Ishikawa (cell line): ENCODE results near the gene TNS1.

Source experiments
- CEBPB ChIP-seq: IDR thresholded peaks from 2 replicates; pipeline ENCODE4 v1.6.1; 2012
- CREB1 ChIP-seq: IDR thresholded peaks from 2 replicates; pipeline ENCODE4 v1.6.1; 2012; ENCODE audit warnings: low read depth
- EGR1 ChIP-seq: IDR thresholded peaks from 2 replicates; pipeline ENCODE4 v1.6.1; 2012
- EP300 ChIP-seq: IDR thresholded peaks from 2 replicates; pipeline ENCODE4 v1.6.1; 2012; ENCODE audit warnings: borderline replicate concordance
- FOXM1 ChIP-seq: IDR thresholded peaks from 2 replicates; pipeline ENCODE4 v1.6.1; 2012; ENCODE audit warnings: low read depth, borderline replicate concordance
- NFIC ChIP-seq: IDR thresholded peaks from 2 replicates; pipeline ENCODE4 v1.6.1; 2012
- RAD21 ChIP-seq: IDR thresholded peaks from 2 replicates; pipeline ENCODE4 v1.6.1; 2012; ENCODE audit warnings: low read depth
- REST ChIP-seq: IDR thresholded peaks from 2 replicates; pipeline ENCODE4 v1.6.1; 2012; ENCODE audit warnings: low read depth, mild to moderate bottlenecking
- TAF1 ChIP-seq: IDR thresholded peaks from 2 replicates; pipeline ENCODE4 v1.6.1; 2012; ENCODE audit warnings: low read depth, mild to moderate bottlenecking
- TCF12 ChIP-seq: IDR thresholded peaks from 2 replicates; pipeline ENCODE4 v1.6.1; 2012; ENCODE audit warnings: low read depth
- TEAD4 ChIP-seq: IDR thresholded peaks from 2 replicates; pipeline ENCODE4 v1.6.1; 2012
- USF1 ChIP-seq: IDR thresholded peaks from 2 replicates; pipeline ENCODE4 v1.6.1; 2012
- YY1 ChIP-seq: IDR thresholded peaks from 2 replicates; pipeline ENCODE4 v1.6.1; 2012; ENCODE audit warnings: low read depth
- ZBTB7A ChIP-seq: IDR thresholded peaks from 2 replicates; pipeline ENCODE4 v1.6.1; 2012; ENCODE audit warnings: low read depth
- TF ChIP-seq, protein P1 (sequence below): IDR thresholded peaks from 2 replicates; pipeline ENCODE4 v1.6.1; 2012

Gene TNS1

GRCh38 chr2:218023636-218024035 lies 20.8 kb upstream of the TNS1 start:
- TF ChIP-seq, protein P1, sequence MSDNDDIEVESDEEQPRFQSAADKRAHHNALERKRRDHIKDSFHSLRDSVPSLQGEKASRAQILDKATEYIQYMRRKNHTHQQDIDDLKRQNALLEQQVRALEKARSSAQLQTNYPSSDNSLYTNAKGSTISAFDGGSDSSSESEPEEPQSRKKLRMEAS, result no peak
- no peak for TF ChIP-seq YY1
- no peak for TF ChIP-seq EGR1
- TF ChIP-seq NFIC, result no peak
- TF ChIP-seq CEBPB, result no peak
- TF ChIP-seq TEAD4, result no peak
- TF ChIP-seq TAF1, result no peak
- no peak for TF ChIP-seq REST
- no peak for TF ChIP-seq EP300
- TF ChIP-seq TCF12, result no peak
- no peak for TF ChIP-seq ZBTB7A
- TF ChIP-seq RAD21, result no peak
- no peak for TF ChIP-seq FOXM1
- no peak for TF ChIP-seq CREB1
- TF ChIP-seq USF1, result no peak

DNA sequence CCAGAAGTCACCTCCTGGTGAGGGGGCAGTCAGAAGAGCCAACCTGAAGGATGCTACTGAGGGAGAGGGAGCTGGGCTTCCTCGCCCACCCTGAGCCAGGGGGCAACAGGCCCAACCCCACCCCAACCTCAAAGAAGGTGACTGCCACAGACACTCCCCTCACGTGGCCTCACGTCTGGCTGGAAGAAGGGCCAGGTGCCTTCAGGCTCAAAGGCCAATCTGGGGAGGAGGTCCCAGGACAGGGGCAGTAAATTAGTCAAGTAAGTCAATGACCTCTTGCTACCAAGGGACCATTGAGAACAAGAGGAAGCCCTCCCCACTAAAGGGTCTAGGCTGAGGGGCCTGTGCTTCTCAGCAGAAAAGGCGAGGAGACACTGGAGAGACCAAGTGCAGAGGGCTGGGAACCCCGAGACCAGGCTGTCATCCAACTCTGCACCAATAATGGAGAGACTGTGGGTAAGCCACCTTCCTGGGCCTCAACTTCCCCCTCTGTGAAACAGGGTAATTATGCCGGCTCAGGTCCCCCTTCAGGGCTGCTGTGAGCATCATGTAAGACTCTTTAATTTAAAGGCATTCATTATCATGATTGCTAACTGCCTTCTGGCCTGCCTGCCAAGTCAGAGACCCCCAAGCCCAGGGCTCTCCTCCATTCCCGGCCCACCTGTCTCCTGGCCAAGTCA lies 20.2 kb upstream of the TNS1 start:
- TF ChIP-seq USF1 (no peak), TCF12 (no peak)

- TF ChIP-seq, protein P1, result no peak
- TF ChIP-seq REST, result no peak
- TF ChIP-seq CEBPB, result no peak
Observed at GRCh38 chr2:218022131-218022850, 19.5 kb upstream of the TNS1 start.

DNA sequence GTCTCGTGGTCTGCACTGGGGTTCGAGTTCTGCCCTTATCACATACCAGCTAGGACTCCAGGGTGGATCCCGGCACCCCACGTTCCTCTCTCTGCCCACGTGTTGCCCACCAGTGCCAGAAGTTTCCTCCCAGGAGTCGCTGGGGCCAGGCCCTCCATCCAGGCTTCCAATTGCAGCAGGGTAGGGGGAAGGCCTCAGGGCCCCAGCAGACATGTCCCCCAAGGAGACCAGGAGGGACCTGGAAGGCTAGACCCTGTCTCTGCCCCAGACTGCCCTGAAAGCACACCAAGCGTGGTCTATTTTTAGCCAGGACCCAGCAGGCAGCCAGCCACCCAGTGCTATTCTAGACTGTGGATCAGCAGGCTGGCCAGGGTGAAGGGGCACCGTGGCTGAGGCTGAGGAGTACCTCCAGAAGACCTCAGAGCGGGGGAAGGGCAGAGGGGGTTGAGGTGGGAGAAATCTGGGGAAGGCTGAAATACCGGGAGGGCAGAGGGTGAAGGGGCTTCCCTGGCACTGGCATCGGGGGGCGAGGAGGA lies 18.8 kb upstream of the TNS1 start:
- TF ChIP-seq REST, result no peak
- no peak for TF ChIP-seq CREB1
- TF ChIP-seq ZBTB7A, result no peak
- no peak for TF ChIP-seq YY1
- no peak for TF ChIP-seq TEAD4
- TF ChIP-seq NFIC, result no peak
- TF ChIP-seq USF1, result no peak
- TF ChIP-seq FOXM1, result no peak
- TF ChIP-seq TCF12, result no peak
- no peak for TF ChIP-seq EGR1
- TF ChIP-seq, protein P1, result no peak
- TF ChIP-seq TAF1, result no peak
